Gastrocnemius medialis (tissue), 4 donors: ENCODE data around the gene HINFP. TPM values are rescaled to one million over a fixed set of nuclear protein-coding genes. Genes with fewer than 3 reads are reported as not detected.
"Not testable (repeated sequence)": the region's sequence is repeated elsewhere in the genome, so short reads cannot be mapped to it uniquely, and the experiment has no call there.

Experiments
- ATAC-seq, 2 donors: fragments of 150-250 bp; one replicate each; pipeline ENCODE4 v1.9.1; 2016
- DNase-seq, 2 donors: peaks; one replicate each; pipeline ENCODE4 v3.0.0-alpha.2; 2019
- H3K27ac ChIP-seq, 4 donors: fragments of 200-600 bp; sonication (generic); 1 replicate in 1 of 4; 2 replicates in 3 of 4; pipeline ENCODE4 v1.5.1; 2016 to 2018; ENCODE audit warnings: mild to moderate bottlenecking in 2 of 4, moderate library complexity in 1 of 4
- H3K27me3 ChIP-seq, 3 donors: fragments of 200-600 bp; sonication (generic) in 2 of 3; 1 replicate in 1 of 3; 2 replicates in 2 of 3; pipeline versions ENCODE4 v1.5.1 to v1.6.0; 2016 to 2019; ENCODE audit warnings: mild to moderate bottlenecking in 1 of 3, moderate library complexity in 1 of 3
- H3K36me3 ChIP-seq, 2 donors: fragments of 200-600 bp; sonication (generic) in 1 of 2; one replicate each; pipeline ENCODE4 v1.5.1; 2017 to 2018
- H3K4me1 ChIP-seq, 2 donors: fragments of 200-600 bp; sonication (generic) in 1 of 2; one replicate each; pipeline ENCODE4 v1.5.1; 2016 to 2017; ENCODE audit warnings: mild to moderate bottlenecking in 2 of 2
- H3K4me3 ChIP-seq, 4 donors: fragments of 200-600 bp; sonication (generic) in 3 of 4; 1 replicate in 1 of 4; 2 replicates in 3 of 4; pipeline ENCODE4 v1.5.1; 2016 to 2019; ENCODE audit warnings: mild to moderate bottlenecking in 2 of 4
- H3K9me3 ChIP-seq, 3 donors: fragments of 200-600 bp; sonication (generic) in 2 of 3; 1 replicate in 1 of 3; 2 replicates in 2 of 3; pipeline ENCODE4 v1.5.1; 2016 to 2019
- POLR2A ChIP-seq, 2 donors: fragments of 450-650 bp; IDR thresholded peaks; one replicate each; pipeline ENCODE4 v1.6.1; 2017; ENCODE audit warnings: antibody characterized with exemption in 2 of 2, mild to moderate bottlenecking in 2 of 2, moderate library complexity in 2 of 2
- in situ Hi-C, 4 donors: fragments of 200-750 bp; cut with MboI; loops; one replicate each; pipeline versions ENCODE4 v1.15.0 to v1.8.0; 2017; ENCODE audit warnings: low sequenced_read_pairs in 4 of 4
- intact Hi-C: fragments of 100-400 bp; cut with DNase I; formaldehyde crosslinking; loops from one replicate; pipeline ENCODE4 v1.15.1; 2023; ENCODE audit warnings: low total_unique reads
- total RNA-seq, 4 donors: library from RNA; depleted of rRNA; stranded (reverse); fragments of >200 nt; gene quantifications; one replicate each; pipeline versions ENCODE4 v1.1.0 to v1.2.3, GENCODE V29; 2016
- TF ChIP-seq, protein P1 (sequence below), 5 experiments: fragments of 450-650 bp in 3 of 5; fragments of 200-600 bp in 2 of 5; sonication (generic) in 2 of 5; IDR thresholded peaks in 4 of 5; conservative IDR thresholded peaks in 1 of 5; 1 replicate in 4 of 5; 2 replicates in 1 of 5; pipeline ENCODE4 v1.5.1; 2016 to 2019; ENCODE audit warnings: antibody characterized with exemption in 5 of 5, mild to moderate bottlenecking in 3 of 5, moderate library complexity in 3 of 5

HINFP gene
- total RNA-seq, 4 donors from 2014 or later: 8.1 to 17.8 (median 15.3) TPM

DNA sequence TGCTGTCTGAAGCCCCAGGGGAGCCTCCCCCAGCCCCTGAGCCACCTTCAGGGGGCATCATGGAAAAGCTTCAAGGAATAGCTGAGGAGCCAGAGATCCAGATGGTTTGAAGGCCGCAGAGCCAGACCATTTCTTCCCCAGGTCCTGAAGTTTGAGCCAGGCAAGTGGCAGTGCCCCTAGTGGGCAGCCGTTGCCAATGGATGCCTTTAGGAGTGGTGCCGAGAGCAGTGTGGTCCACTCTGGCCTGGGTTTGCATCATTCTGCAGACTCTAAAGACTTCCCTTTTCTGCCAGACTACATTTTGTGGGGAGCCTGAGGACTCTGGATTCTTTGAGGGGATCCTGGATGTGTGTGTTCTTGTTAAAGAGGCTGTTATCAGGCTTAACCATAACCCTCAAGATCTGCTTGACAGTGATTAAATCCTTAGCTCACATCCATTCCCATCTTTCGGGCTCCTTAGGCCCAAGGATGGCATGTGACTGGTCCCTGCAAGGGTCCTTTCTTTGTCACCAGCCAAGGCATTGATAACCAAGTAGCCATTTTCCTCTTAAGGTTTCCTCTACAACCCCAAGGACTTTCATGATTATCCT, 13.1 kb downstream of the HINFP start:
- Histone ChIP-seq H3K9me3 (no peaks in the 10 kb centered on the region), H3K27me3 (no peaks in the 10 kb centered on the region), H3K4me1 (no peaks in the 10 kb centered on the region), H3K27ac (no peak overlapping the region), H3K36me3 (peaks cover 0 to 53% of the 10 kb centered on the region in 2 donors), H3K4me3 (no peak overlapping the region)
- ATAC-seq: no peak
- no peak for DNase-seq
- TF ChIP-seq POLR2A (IDR thresholded peaks at IDR 0.05): no peak
- TF ChIP-seq, protein P1, sequence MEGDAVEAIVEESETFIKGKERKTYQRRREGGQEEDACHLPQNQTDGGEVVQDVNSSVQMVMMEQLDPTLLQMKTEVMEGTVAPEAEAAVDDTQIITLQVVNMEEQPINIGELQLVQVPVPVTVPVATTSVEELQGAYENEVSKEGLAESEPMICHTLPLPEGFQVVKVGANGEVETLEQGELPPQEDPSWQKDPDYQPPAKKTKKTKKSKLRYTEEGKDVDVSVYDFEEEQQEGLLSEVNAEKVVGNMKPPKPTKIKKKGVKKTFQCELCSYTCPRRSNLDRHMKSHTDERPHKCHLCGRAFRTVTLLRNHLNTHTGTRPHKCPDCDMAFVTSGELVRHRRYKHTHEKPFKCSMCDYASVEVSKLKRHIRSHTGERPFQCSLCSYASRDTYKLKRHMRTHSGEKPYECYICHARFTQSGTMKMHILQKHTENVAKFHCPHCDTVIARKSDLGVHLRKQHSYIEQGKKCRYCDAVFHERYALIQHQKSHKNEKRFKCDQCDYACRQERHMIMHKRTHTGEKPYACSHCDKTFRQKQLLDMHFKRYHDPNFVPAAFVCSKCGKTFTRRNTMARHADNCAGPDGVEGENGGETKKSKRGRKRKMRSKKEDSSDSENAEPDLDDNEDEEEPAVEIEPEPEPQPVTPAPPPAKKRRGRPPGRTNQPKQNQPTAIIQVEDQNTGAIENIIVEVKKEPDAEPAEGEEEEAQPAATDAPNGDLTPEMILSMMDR (IDR thresholded peaks at IDR 0.05 in 4 of 5, conservative IDR thresholded peaks at IDR 0.05 in 1 of 5): peak in 1 of 5 experiments; percentile 32
- intact Hi-C loops (no loop called here), in situ Hi-C loops (no loop called here)

DNA sequence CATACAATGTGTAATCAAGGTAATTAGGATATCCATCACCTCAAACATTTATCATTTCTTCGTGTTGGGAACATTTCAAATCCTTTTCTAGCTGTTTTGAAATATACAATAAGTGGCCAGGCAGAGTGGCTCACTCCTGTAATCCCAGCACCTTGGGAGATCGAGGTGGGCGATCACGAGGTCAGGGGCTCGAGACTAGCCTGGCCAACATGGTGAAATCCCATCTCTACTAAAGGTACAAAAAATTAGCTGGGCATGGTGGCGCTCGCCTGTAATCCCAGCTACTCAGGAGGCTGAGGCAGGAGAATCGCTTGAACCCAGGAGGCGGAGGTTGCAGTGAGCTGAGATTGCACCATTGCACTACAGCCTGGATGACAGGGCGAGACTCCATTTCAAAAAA, 17.9 kb downstream of the HINFP start:
- H3K4me1 ChIP-seq, DNase-seq, H3K36me3 ChIP-seq, H3K9me3 ChIP-seq, ATAC-seq, intact Hi-C loops, in situ Hi-C loops, H3K27ac ChIP-seq, H3K27me3 ChIP-seq, H3K4me3 ChIP-seq: not testable (repeated sequence)

DNA sequence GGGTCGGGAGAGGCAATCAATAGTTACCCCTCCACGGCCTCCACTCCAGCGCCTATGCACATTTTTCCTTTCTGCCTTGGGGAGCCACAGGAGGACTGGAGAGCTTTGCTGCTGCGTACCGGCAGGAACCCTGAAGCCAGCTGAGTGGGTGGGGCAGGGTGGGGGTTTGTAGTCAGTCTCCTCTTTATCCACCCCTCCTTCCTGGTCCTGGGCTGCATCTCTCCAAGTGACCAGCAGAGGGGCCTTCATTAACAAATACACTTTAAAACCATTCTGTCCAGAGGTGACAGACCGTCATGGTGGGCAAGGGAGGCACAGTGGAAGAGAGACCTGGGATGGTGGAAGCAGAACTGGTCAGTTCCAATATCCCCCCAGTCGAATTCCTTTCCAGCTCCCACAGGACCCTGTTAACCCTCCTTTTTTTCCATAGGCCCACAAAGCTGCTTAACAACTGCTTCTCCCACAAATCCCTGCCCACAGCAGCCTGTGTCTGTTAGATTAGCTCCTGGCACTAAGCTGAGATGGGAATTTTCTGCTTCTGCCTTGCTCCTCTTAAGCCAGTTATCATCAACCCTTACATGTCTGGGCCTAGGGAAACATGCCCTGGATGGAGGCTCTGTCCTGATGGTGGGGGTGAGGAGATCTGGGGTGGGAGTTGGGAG, 23.6 kb downstream of the HINFP start:
- Histone ChIP-seq H3K27ac (no peak overlapping the region), H3K4me3 (no peak overlapping the region), H3K4me1 (peaks cover 4 to 14% of the 10 kb centered on the region in 2 donors), H3K9me3 (no peaks in the 10 kb centered on the region), H3K36me3 (no peaks in the 10 kb centered on the region), H3K27me3 (peaks cover 4 to 20% (median 7%) of the 10 kb centered on the region in 3 donors)
- DNase-seq (peak; percentile 16 to 43), ATAC-seq (peak; percentile 81 to 82)
- intact Hi-C loops (loop anchor here (1.0 to 5.0 kb wide), 2 partner anchors 52 to 172 kb away; partner anchors contain the start of gene MCAM), in situ Hi-C loops (loop anchor here in 1 of 4 donors (10.0 kb wide), 1 partner anchor 50 kb away; no protein-coding TSS in a partner anchor)
- no peak for TF ChIP-seq POLR2A (IDR thresholded peaks at IDR 0.05)
- TF ChIP-seq, protein P1 (IDR thresholded peaks at IDR 0.05 in 4 of 5, conservative IDR thresholded peaks at IDR 0.05 in 1 of 5): peak; percentile 39 to 72 (median 60)

DNA sequence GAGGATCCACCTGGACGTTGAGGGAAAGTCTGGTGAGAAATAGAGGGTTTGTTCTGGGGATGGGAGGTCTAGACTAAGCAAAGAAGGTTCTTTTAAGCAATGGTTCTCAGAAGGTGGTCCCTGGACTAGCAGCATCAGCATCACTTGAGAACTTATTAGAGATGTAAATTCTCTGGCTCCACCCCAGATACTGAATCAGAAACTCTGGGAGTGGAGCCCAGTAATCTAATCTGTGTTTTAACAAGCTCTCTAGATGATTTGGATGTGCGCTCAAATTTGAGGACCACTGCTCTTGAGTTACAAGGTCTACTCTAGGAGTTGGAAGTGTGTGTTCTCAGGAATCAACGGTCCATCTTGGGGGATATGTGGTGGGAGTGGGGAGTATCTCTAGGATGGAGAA, 24.2 kb downstream of the HINFP start:
- intact Hi-C loops (loop anchor here (1.0 to 5.0 kb wide), 2 partner anchors 52 to 172 kb away; partner anchors contain the start of gene MCAM), in situ Hi-C loops (loop anchor here in 1 of 4 donors (10.0 kb wide), 1 partner anchor 49 kb away; no protein-coding TSS in a partner anchor)
- Histone ChIP-seq H3K27me3 (peaks cover 4 to 20% (median 10%) of the 10 kb centered on the region in 3 donors), H3K4me1 (peaks cover 4 to 14% of the 10 kb centered on the region in 2 donors), H3K9me3 (no peaks in the 10 kb centered on the region), H3K4me3 (no peak overlapping the region), H3K36me3 (no peaks in the 10 kb centered on the region), H3K27ac (no peak overlapping the region)
- no peak for TF ChIP-seq POLR2A (IDR thresholded peaks at IDR 0.05)
- TF ChIP-seq, protein P1 (IDR thresholded peaks at IDR 0.05 in 4 of 5, conservative IDR thresholded peaks at IDR 0.05 in 1 of 5): no peak
- ATAC-seq: no peak
- DNase-seq: no peak
